ENCODE measurements around the gene HAGH.

Gene HAGH

GRCh38 chr16:1831186-1832075 lies 4.8 kb upstream of the HAGH start:
- DNase-seq: no peak

- DNase-seq: no peak
Observed at GRCh38 chr16:1830213-1830612, 3.6 kb upstream of the HAGH start.

GRCh38 chr16:1828645-1829410 lies 2.2 kb upstream of the HAGH start:
- DNase-seq: no peak

GRCh38 chr16:1825864-1826690 lies 548 bp downstream of the HAGH start:
- peak; percentile 67 for DNase-seq

GRCh38 chr16:1825381-1825863 lies 1.2 kb downstream of the HAGH start:
- no peak for DNase-seq

- DNase-seq: peak; percentile 23
Observed at GRCh38 chr16:1823821-1824220, 2.8 kb downstream of the HAGH start.

GRCh38 chr16:1822801-1823200 lies 3.8 kb downstream of the HAGH start:
- no peak for DNase-seq

- DNase-seq: no peak
Observed at GRCh38 chr16:1821861-1822611, 4.6 kb downstream of the HAGH start.

GRCh38 chr16:1820946-1821290 lies 5.7 kb downstream of the HAGH start:
- no peak for DNase-seq

GRCh38 chr16:1820096-1820945 lies 6.3 kb downstream of the HAGH start:
- no peak for DNase-seq

GRCh38 chr16:1819611-1820010 lies 7.0 kb downstream of the HAGH start:
- DNase-seq: no peak

GRCh38 chr16:1818873-1819525 lies 7.6 kb downstream of the HAGH start:
- no peak for DNase-seq

GRCh38 chr16:1818204-1818872 lies 8.3 kb downstream of the HAGH start:
- no peak for DNase-seq

GRCh38 chr16:1817716-1818115 lies 8.9 kb downstream of the HAGH start:
- DNase-seq: no peak

- DNase-seq: no peak
Observed at GRCh38 chr16:1817276-1817589, 9.4 kb downstream of the HAGH start.

- no peak for DNase-seq
Observed at GRCh38 chr16:1816396-1817275, 10.0 kb downstream of the HAGH start.

GRCh38 chr16:1815461-1815860 lies 11.2 kb downstream of the HAGH start:
- no peak for DNase-seq

- peak; percentile 68 for DNase-seq
Observed at GRCh38 chr16:1812732-1813163, 13.9 kb downstream of the HAGH start.

- no peak for DNase-seq
Observed at GRCh38 chr16:1810536-1810935, 16.1 kb downstream of the HAGH start.
